Stimulated activated CD8-positive, alpha-beta memory T cell treated with anti-CD3 and anti-CD28 coated beads, Interleukin-15, amount 100 ng/mL, for 24 hours (primary cell): ENCODE data around the gene ATP8A2.

Source experiments
- DNase-seq: peaks from one replicate; pipeline ENCODE4 v3.0.0-alpha.2; 2020; ENCODE audit warnings: low read depth

ATP8A2 gene

GRCh38 chr13:26012995-26013394 is 641.2 kb downstream of the ATP8A2 start:
- no peak for DNase-seq

DNA sequence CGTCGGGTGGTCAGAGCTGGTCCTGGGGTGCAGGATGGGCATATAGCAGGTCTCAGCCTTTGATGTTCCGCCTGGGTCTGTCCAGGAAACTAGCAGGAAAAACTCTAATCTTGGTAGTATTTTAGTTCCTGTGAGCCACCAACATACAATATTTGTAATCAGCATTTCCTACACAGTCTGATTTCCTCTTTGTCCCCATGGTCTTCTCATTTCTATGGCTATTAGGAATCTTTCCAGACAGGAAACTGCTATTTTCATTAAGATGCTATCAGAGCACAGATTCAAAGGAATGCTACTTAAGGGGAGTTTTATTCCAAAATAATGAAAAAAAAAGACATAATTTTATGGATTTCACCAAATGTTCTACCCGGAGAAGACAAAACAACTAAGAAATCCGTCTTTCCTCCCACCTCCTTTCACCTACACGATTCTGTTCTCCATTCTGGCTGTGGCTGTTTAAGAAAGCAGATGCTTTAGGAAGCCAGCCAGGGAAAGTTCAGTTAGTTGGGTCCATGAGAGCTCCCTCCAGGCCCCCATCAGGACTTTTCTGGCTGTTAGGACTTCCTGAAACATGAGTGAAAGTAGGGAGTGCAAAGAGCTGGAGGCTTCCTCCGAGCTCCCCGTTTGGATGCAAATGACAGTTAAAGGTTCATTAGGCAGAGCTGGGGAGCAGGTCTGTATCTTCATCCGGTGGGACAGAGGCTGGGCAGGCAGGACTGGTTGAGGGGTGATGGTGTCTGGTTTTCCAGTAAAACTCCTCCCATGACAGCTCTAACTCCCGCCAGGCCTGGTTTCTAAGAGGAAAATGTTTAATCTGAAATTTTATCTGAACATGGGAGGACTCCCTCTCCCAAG is 643.7 kb downstream of the ATP8A2 start:
- no peak for DNase-seq

DNA sequence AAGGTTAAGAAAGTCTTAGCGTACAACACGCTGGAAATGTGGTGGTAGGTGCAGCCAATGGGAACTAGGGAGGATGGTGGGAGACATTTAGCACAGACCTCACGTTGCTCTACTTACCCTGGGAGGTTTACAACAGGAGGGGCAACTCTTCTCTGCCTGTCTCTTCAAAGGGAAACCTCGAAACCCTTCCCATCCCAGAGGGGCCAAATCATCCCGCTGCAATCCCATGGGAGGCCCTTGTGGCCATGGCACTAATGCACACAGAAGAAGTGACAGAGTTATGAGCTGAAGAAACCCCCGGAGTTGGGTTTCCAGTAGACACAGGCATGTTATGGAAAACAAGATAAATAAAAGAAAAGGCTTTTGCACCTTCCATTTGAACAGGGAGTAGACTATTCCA is 644.4 kb downstream of the ATP8A2 start:
- no peak for DNase-seq

GRCh38 chr13:26017196-26017921 is 645.6 kb downstream of the ATP8A2 start:
- no peak for DNase-seq

DNA sequence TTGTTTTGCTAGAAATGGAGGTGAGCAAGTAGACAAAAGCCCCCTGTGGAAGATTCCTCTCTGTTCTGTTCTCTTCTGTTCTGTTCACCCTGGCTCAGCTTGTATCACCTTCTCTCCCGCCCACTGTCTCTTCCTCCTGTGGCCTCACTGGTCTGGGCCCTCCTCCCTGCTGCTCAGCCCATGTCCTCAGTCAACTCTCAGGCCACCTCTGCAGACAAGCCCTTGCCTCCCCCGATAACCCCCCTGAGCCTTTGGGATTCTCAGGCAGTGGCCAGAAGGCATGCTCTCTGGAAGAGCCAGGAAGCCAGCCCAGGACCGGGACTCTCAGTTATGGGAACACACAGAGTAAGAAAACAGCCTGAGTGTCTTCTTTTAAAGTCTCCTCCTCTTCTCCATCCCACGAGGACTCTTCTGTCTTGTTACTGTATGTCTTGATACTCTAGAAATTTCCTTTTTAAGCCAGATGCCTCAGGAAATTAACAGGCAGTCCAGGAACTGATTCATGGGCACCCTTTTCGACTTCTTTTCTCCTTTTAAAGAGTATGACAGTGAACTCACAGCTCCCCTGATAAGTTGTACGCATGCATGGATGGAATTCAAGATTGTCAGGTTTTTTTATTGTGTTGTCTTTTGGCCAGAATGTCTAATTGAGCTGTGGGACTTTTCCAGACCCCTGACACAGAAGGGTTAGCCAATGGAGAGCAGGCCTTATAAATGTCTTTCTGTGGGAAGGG is 646.3 kb downstream of the ATP8A2 start:
- no peak for DNase-seq

GRCh38 chr13:26019251-26019650 is 647.5 kb downstream of the ATP8A2 start:
- DNase-seq, result no peak

GRCh38 chr13:26019881-26020870 is 648.4 kb downstream of the ATP8A2 start:
- DNase-seq, result no peak

- DNase-seq, result no peak
These were observed 649.1 kb downstream of the ATP8A2 start for GRCh38 chr13:26020891-26021290.

DNA sequence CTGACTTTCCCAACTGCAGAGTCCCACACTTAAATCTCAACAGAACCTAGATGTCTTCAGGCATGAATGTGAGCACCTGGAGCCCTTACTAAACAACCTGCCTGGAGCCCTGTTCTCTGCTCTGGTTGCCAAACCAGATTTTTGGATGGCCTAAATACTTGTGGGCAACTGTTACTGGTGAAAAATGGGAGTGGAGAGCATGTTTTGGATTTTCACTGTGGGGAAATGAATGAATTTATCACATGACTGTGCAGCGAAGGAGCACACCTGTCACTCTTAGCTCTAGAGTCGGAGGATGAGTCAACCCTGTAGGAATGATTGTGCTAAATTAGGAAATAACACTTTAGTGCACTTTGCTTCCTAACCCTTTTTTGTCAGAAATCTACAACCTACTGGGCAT is 649.7 kb downstream of the ATP8A2 start:
- DNase-seq, result no peak

DNA sequence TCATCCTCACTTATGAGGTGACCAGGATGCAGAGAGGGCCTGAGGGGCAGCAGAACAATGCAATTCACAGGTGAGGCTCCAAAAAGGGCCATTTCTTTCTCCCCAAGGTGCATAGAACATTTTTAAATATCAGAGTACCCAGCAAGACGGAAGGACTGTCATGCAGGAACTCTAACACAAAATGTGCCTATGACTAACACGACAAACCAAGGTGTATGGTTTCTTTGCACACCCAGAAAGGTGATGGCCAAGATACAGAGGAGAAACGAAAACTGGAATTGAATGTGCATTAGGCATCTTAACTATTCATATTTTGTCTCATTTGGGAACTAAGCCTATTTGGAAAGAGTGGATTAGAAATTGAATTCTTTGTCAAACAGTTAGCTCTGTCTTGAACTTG is 650.2 kb downstream of the ATP8A2 start:
- DNase-seq, result no peak

GRCh38 chr13:26022538-26023292 is 650.9 kb downstream of the ATP8A2 start:
- no peak for DNase-seq

- DNase-seq, result no peak
These were observed 652.8 kb downstream of the ATP8A2 start for GRCh38 chr13:26024558-26024957.

GRCh38 chr13:26025196-26025595 is 653.4 kb downstream of the ATP8A2 start:
- DNase-seq, result no peak

DNA sequence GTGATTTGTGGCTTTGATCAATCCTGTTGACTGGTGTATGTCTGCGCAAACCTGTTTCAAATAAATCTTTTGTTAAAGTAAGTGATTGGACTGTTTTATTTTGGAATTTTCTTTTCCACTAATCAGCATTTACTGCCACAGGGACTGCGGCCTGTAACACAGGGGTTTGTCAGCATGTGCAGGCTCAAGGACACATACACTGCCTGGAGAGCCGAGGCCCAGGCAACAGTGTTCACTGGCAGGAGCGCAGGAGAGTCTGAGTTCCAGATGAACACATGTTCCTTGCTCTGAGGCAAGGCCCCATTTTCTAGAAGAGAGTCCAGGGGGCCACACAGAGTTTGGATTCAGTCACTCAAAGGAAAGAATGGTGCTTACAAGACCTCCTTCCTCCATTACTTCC is 654.0 kb downstream of the ATP8A2 start:
- no peak for DNase-seq

DNA sequence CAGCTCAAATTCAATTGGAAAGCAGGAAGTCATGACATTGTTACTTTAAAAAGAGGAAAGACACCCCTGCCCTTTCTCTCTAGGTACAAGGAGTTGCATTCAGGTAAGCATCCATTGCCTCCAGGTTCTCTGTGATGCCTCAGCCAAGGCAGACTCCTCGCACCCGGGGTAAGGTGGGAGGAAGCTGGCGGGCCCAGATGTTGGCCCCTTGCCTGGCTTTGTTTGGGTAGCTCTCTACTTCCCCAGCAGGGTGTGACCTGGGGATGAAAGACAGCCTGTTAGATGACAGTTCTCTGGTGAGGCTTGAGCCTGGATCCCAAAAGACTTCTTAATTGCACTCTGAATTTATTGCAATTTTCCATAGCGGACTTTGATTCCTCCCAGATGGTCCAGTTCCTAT is 654.4 kb downstream of the ATP8A2 start:
- DNase-seq, result no peak

DNA sequence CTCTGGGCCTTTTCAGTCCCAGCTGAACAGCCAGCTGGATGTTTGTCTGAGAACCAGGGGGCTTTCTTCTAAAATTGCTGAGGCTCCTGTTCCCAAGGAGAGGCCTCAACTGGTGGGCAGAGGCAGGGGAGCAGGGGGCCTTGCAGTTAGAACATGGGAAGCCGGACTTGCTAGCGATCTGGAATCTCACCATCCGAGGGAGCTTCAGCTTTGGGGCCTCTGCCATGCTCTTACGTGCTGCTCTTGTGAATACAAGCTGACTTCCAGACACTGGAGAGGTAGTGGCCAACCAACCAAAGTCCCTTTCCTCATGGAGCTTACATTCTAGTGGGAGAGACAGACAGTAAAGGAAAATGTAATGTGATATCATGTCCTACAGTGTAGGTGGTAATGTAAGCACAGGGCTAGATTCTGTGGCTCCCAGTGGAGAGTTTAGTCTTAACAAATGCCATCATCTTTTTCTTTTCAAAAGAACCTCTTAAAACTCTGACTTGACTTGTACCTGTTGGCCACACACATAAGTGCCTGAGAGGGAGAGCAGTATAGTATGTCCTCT is 657.9 kb downstream of the ATP8A2 start:
- DNase-seq, result no peak

DNA sequence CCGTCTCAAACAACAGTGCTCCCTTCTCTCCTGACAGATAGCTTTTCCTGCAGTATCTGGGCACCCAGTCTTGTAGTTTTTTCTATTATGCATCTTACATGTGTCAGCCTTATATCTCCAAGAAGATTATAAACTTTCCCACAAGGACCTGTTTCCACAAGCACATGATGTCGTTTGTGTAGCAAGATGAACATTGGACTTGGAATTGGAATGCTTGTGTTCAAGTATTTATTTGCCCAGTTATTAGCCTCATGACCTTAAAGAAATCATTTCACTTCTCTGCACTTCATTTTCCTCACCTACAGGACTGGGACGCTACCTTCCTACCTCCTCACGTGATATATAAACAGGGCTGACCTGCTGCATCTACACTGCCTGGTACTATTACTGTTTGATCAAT is 658.6 kb downstream of the ATP8A2 start:
- DNase-seq, result no peak

DNA sequence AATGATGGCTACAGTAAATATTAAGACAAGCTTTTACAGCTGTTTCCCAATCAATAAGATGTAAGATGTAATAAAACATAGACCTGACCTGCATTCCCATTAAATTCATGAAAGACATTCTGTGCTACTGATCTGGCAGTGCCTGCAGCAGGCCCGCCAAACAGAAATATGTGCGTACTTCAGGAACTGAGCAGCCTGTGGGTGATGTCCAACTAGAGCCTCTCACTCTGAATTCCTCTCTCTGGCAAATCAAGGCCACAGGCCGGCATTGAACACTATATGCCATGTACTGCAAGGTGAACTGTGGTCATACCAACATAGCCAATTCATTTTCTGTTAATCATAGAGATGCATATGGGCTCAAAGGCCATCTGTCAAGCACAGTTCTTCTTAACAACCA is 662.2 kb downstream of the ATP8A2 start:
- DNase-seq, result no peak

GRCh38 chr13:26036383-26036782 is 664.6 kb downstream of the ATP8A2 start:
- no peak for DNase-seq

- DNase-seq, result no peak
These were observed 665.5 kb downstream of the ATP8A2 start for GRCh38 chr13:26037302-26037701.
